K562 (cell line): ENCODE results near the gene TMEM141. TPM values are rescaled to one million over a fixed set of nuclear protein-coding genes. Genes with fewer than 3 reads are reported as not detected.

ENCODE experiments used
- ATF7 ChIP-seq: fragments of 450-650 bp; IDR thresholded peaks from 2 replicates; pipeline ENCODE4 v1.7.1; 2014; ENCODE audit warnings: mild to moderate bottlenecking, moderate library complexity
- BMI1 ChIP-seq: fragments of 150-350 bp; IDR thresholded peaks from 2 replicates; pipeline ENCODE4 v1.6.1; 2014; ENCODE audit warnings: low read length
- CC2D1A ChIP-seq: fragments of 450-650 bp; IDR thresholded peaks from 2 replicates; pipeline ENCODE4 v1.6.1; 2017; ENCODE audit warnings: mild to moderate bottlenecking
- E2F6 ChIP-seq, 2 experiments: IDR thresholded peaks; 2 replicates each; pipeline ENCODE4 v1.6.1; 2011; ENCODE audit warnings: borderline replicate concordance in 1 of 2, control low read depth in 1 of 2, low read depth in 1 of 2, low read length in 1 of 2, mild to moderate bottlenecking in 1 of 2, mixed read lengths in 1 of 2, moderate library complexity in 1 of 2; ENCODE audit not compliant: insufficient read depth in 1 of 2, insufficient read length in 1 of 2, poor library complexity in 1 of 2, severe bottlenecking in 1 of 2; ENCODE audit errors: extremely low read depth in 1 of 2
- ETV1 ChIP-seq: fragments of 450-650 bp; conservative IDR thresholded peaks from 2 replicates; pipeline ENCODE4 v1.6.1; 2016; ENCODE audit warnings: missing genetic modification characterization, control low read depth, low read depth, missing compliant biosample characterization
- MBD1 ChIP-seq: fragments of 250-450 bp; sonication (Bioruptor Pico); IDR thresholded peaks from 2 replicates; pipeline ENCODE4 v1.8.0; 2022; ENCODE audit warnings: inconsistent platforms
- MYNN ChIP-seq, 2 experiments: sonication (generic); formaldehyde crosslinking in 1 of 2; IDR thresholded peaks; 2 replicates each; pipeline versions ENCODE4 v1.5.0 to v1.6.1; 2016 to 2020; ENCODE audit warnings: antibody characterized with exemption in 1 of 2, missing genetic modification reagents in 1 of 2
- NFE2 ChIP-seq: IDR thresholded peaks from 2 replicates; pipeline ENCODE4 v1.6.1; 2014; ENCODE audit warnings: antibody characterized with exemption, low read depth
- NFRKB ChIP-seq: fragments of 450-650 bp; IDR thresholded peaks from 2 replicates; pipeline ENCODE4 v1.6.1; 2016; ENCODE audit warnings: low read depth
- SMARCC2 ChIP-seq: fragments of 450-650 bp; IDR thresholded peaks from 2 replicates; pipeline ENCODE4 v1.6.1; 2017; ENCODE audit warnings: antibody characterized with exemption, moderate library complexity, mild to moderate bottlenecking, low read depth
- SRF ChIP-seq, 2 experiments: fragments of 250-450, 450-650 bp in 1 of 2; sonication (Bioruptor Pico) in 1 of 2; sonication (generic) in 1 of 2; formaldehyde crosslinking; IDR thresholded peaks; 2 replicates each; pipeline versions ENCODE4 v1.5.0 to v1.5.1; 2020 to 2022; ENCODE audit warnings: mild to moderate bottlenecking in 1 of 2, missing genetic modification reagents in 1 of 2
- TCF3 ChIP-seq: sonication (generic); formaldehyde crosslinking; IDR thresholded peaks from 2 replicates; pipeline ENCODE4 v1.4.0; 2020; ENCODE audit warnings: mild to moderate bottlenecking, missing genetic modification reagents
- polyA plus RNA-seq, 8 experiments: library from polyadenylated mRNA; depleted of rRNA in 4 of 8; stranded (reverse) in 5 of 8; unstranded in 3 of 8; fragments of >200 nt; fragmentation: Nextera tagmentation in 2 of 8; fragmentation: Illumina TruSeq in 1 of 8; extraction: Ambion mirVana in 2 of 8; extraction: Trizol in 1 of 8; gene quantifications; 2 replicates each; pipeline versions ENCODE4 v1.2.1 to v1.2.3, GENCODE V29; 2011 to 2014; ENCODE audit warnings: inconsistent platforms in 1 of 8, missing spikeins in 1 of 8
- total RNA-seq, 7 experiments: library from RNA; depleted of rRNA in 6 of 7; stranded (reverse); fragments of >200 nt in 6 of 7; fragmentation: Illumina TruSeq in 2 of 7; extraction: Trizol in 2 of 7; gene quantifications; 2 replicates each; pipeline versions ENCODE4 v1.2.1 to v1.2.3, GENCODE V29; 2011 to 2021; ENCODE audit warnings: low replicate concordance in 1 of 7
- TF ChIP-seq, protein P1 (sequence below): sonication (generic); formaldehyde crosslinking; IDR thresholded peaks from 2 replicates; pipeline ENCODE4 v1.8.0; 2023; ENCODE audit warnings: mild to moderate bottlenecking, missing genetic modification reagents
- TF ChIP-seq, protein P2 (sequence below): fragments of 250-450 bp; sonication (Bioruptor Pico); IDR thresholded peaks from 2 replicates; pipeline ENCODE4 v1.8.0; 2021; ENCODE audit warnings: moderate library complexity, mild to moderate bottlenecking, inconsistent platforms
- TF ChIP-seq, protein P3 (sequence below): sonication (generic); formaldehyde crosslinking; IDR thresholded peaks from 2 replicates; pipeline ENCODE4 v1.8.1; 2022; ENCODE audit warnings: missing genetic modification reagents
- TF ChIP-seq, protein P4 (sequence below): fragments of 250-450 bp; sonication (Bioruptor Pico); IDR thresholded peaks from 2 replicates; pipeline ENCODE4 v1.5.0; 2021
- TF ChIP-seq, protein P5 (sequence below): fragments of 450-650 bp; conservative IDR thresholded peaks from 2 replicates; pipeline ENCODE4 v1.6.1; 2016; ENCODE audit warnings: missing genetic modification characterization, low read depth, mild to moderate bottlenecking, missing compliant biosample characterization, moderate library complexity

The TMEM141 gene
- total and polyA plus RNA-seq, 9 of the 15 experiments (the other 6 are each of a cell fraction or from before 2014, with no cell fraction given) = 21.5 to 123 (median 74.8) TPM

DNA sequence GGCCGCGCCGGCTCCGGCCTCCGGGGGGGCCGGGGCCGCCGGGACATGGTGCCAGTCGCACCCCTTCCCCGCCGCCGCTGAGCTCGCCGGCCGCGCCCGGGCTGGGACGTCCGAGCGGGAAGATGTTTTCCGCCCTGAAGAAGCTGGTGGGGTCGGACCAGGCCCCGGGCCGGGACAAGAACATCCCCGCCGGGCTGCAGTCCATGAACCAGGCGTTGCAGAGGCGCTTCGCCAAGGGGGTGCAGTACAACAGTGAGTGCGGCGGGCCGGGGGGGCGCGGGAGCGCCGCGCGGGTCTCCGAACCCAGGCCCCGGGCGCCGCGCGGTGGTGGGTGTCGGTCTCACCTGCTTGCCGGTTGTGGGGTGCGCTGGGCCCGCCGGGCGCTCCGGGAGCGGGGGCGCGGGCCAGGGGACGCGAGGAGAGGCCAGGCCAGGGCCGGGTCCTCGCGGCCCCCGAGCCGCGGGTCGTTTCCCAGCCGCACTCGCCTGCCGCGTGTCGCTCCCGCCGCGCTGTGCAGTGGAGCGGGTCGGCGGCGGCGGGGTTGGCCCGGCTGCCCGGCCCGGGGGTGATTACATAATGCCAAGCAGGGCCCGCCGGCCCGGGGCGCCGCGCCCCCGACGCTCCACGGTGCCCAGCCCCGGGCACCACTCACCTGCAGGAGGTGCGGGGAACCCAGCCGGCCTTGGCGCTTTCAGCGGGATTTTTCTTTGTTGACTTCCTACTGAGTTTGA, 17.1 kb downstream of the TMEM141 start (continued):
- TF ChIP-seq, protein P1, sequence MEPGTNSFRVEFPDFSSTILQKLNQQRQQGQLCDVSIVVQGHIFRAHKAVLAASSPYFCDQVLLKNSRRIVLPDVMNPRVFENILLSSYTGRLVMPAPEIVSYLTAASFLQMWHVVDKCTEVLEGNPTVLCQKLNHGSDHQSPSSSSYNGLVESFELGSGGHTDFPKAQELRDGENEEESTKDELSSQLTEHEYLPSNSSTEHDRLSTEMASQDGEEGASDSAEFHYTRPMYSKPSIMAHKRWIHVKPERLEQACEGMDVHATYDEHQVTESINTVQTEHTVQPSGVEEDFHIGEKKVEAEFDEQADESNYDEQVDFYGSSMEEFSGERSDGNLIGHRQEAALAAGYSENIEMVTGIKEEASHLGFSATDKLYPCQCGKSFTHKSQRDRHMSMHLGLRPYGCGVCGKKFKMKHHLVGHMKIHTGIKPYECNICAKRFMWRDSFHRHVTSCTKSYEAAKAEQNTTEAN (CRISPR knock-in tag) = no peak
- TF ChIP-seq NFE2 (no peak), NFRKB (no peak), TCF3 (no peak), MBD1 (CRISPR knock-in tag) (no peak), E2F6 (IDR thresholded peaks at IDR 0.05; ENCODE audit: borderline replicate concordance in 1 of 2, extremely low read depth in 1 of 2, insufficient read depth in 1 of 2, insufficient read length in 1 of 2, low read depth in 1 of 2, low read length in 1 of 2, poor library complexity in 1 of 2, severe bottlenecking in 1 of 2) (peak; percentile 18 to 89), BMI1 (no peak), ATF7 (0 out of 2 replicates have a peak, but pooled peaks have one; percentile 4), SMARCC2 (no peak), ETV1 (tag) (no peak), MYNN (IDR thresholded peaks at IDR 0.05) (no peak), MYNN (CRISPR knock-in tag; IDR thresholded peaks at IDR 0.05) (no peak), SRF (CRISPR knock-in tag; IDR thresholded peaks at IDR 0.05) (no peak), CC2D1A (no peak)
- TF ChIP-seq, protein P2, sequence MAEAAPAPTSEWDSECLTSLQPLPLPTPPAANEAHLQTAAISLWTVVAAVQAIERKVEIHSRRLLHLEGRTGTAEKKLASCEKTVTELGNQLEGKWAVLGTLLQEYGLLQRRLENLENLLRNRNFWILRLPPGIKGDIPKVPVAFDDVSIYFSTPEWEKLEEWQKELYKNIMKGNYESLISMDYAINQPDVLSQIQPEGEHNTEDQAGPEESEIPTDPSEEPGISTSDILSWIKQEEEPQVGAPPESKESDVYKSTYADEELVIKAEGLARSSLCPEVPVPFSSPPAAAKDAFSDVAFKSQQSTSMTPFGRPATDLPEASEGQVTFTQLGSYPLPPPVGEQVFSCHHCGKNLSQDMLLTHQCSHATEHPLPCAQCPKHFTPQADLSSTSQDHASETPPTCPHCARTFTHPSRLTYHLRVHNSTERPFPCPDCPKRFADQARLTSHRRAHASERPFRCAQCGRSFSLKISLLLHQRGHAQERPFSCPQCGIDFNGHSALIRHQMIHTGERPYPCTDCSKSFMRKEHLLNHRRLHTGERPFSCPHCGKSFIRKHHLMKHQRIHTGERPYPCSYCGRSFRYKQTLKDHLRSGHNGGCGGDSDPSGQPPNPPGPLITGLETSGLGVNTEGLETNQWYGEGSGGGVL = no peak
- TF ChIP-seq, protein P3, sequence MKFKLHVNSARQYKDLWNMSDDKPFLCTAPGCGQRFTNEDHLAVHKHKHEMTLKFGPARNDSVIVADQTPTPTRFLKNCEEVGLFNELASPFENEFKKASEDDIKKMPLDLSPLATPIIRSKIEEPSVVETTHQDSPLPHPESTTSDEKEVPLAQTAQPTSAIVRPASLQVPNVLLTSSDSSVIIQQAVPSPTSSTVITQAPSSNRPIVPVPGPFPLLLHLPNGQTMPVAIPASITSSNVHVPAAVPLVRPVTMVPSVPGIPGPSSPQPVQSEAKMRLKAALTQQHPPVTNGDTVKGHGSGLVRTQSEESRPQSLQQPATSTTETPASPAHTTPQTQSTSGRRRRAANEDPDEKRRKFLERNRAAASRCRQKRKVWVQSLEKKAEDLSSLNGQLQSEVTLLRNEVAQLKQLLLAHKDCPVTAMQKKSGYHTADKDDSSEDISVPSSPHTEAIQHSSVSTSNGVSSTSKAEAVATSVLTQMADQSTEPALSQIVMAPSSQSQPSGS (CRISPR knock-in tag) = no peak
- TF ChIP-seq, protein P4, sequence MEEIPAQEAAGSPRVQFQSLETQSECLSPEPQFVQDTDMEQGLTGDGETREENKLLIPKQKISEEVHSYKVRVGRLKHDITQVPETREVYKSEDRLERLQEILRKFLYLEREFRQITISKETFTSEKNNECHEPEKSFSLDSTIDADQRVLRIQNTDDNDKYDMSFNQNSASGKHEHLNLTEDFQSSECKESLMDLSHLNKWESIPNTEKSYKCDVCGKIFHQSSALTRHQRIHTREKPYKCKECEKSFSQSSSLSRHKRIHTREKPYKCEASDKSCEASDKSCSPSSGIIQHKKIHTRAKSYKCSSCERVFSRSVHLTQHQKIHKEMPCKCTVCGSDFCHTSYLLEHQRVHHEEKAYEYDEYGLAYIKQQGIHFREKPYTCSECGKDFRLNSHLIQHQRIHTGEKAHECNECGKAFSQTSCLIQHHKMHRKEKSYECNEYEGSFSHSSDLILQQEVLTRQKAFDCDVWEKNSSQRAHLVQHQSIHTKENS (CRISPR knock-in tag) = no peak
- TF ChIP-seq, protein P5, sequence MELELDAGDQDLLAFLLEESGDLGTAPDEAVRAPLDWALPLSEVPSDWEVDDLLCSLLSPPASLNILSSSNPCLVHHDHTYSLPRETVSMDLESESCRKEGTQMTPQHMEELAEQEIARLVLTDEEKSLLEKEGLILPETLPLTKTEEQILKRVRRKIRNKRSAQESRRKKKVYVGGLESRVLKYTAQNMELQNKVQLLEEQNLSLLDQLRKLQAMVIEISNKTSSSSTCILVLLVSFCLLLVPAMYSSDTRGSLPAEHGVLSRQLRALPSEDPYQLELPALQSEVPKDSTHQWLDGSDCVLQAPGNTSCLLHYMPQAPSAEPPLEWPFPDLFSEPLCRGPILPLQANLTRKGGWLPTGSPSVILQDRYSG (tag) = no peak
